Small intestine (tissue), 7 donors: ENCODE results near the gene MVB12B. TPM values are rescaled to one million over a fixed set of nuclear protein-coding genes. Genes with fewer than 3 reads are reported as not detected.

Experiments used
- DNase-seq, 2 donors: peaks; one replicate each; pipeline versions ENCODE4 v3.0.0 to v3.0.0-alpha.2; 2013
- FAIRE-seq: peaks from 2 replicates; lab custom pipeline; 2012; peaks lifted over from hg19 to GRCh38; lab: Jason Lieb, UNC
- H3K27ac ChIP-seq, 3 donors: one replicate each; pipeline ENCODE4 v1.5.1; 2013; ENCODE audit warnings: low read length in 2 of 3, mild to moderate bottlenecking in 2 of 3, control low read depth in 1 of 3, inconsistent platforms in 1 of 3, low read depth in 1 of 3, moderate library complexity in 1 of 3
- H3K27me3 ChIP-seq, 3 donors: one replicate each; pipeline ENCODE4 v1.6.1; 2013; ENCODE audit warnings: low read length in 3 of 3, inconsistent platforms in 1 of 3; ENCODE audit not compliant: control insufficient read depth in 3 of 3, insufficient read depth in 3 of 3
- H3K36me3 ChIP-seq, 3 donors: one replicate each; pipeline ENCODE4 v1.6.1; 2013; ENCODE audit warnings: low read length in 3 of 3, inconsistent platforms in 1 of 3, low read depth in 1 of 3, mild to moderate bottlenecking in 1 of 3, moderate library complexity in 1 of 3; ENCODE audit not compliant: control insufficient read depth in 3 of 3, insufficient read depth in 2 of 3
- H3K4me1 ChIP-seq, 3 donors: one replicate each; pipeline ENCODE4 v1.6.1; 2013; ENCODE audit warnings: low read length in 2 of 3, inconsistent platforms in 1 of 3, low read depth in 1 of 3, mild to moderate bottlenecking in 1 of 3, moderate library complexity in 1 of 3; ENCODE audit not compliant: control insufficient read depth in 3 of 3, insufficient read depth in 2 of 3
- H3K4me3 ChIP-seq, 3 donors: one replicate each; pipeline ENCODE4 v1.5.1; 2013; ENCODE audit warnings: low read length in 3 of 3, control low read depth in 1 of 3, inconsistent platforms in 1 of 3, low read depth in 1 of 3, mild to moderate bottlenecking in 1 of 3, moderate library complexity in 1 of 3
- H3K9me3 ChIP-seq, 2 donors: one replicate each; pipeline ENCODE4 v1.6.1; 2013; ENCODE audit warnings: low read depth in 1 of 2, low read length in 1 of 2; ENCODE audit not compliant: control insufficient read depth in 2 of 2, insufficient read depth in 1 of 2
- WGBS, 3 donors: extraction: QIAGEN DNeasy Blood & Tissue Kit; methylation state at CpG; one replicate each; pipeline ENCODE4 v1.1.7; 2013; 5-methylcytosine and 5-hydroxymethylcytosine counted together
- polyA plus RNA-seq, 4 donors: library from polyadenylated mRNA; stranded (reverse) in 3 of 4; unstranded in 1 of 4; fragments of 200-250 nt in 3 of 4; fragments of 120-200 nt in 1 of 4; gene quantifications; one replicate each; pipeline versions ENCODE4 v1.2.1 to v1.2.3, GENCODE V29; 2013
- donor health status: healthy with polysubstance abuse.
- donor health status: control.
- donor health status: control.
- donor health status: Bipolar disorder and iron deficiency.
- donor health status: healthy.

The MVB12B gene
- polyA plus RNA-seq, 4 donors, result 1.6 to 10.0 (median 4.2) TPM

- Histone ChIP-seq H3K4me3 (no peak overlapping the region), H3K27me3 (peaks cover 0 to 10% (median 0%) of the 10 kb centered on the region in 3 donors), H3K9me3 (no peaks in the 10 kb centered on the region), H3K4me1 (peaks cover 0 to 34% (median 0%) of the 10 kb centered on the region in 3 donors), H3K36me3 (no peaks in the 10 kb centered on the region), H3K27ac (no peak overlapping the region)
- whole genome bisulfite sequencing, 3 donors, result 94 to 95% (median 95%) methylated on average over 10 of the region's 10 CpGs
- no peak for FAIRE-seq
- DNase-seq, result no peak
Measured at GRCh38 chr9:126528915-126529314, 202.3 kb downstream of the MVB12B start.

GRCh38 chr9:126531035-126531571 lies 204.5 kb downstream of the MVB12B start:
- Histone ChIP-seq H3K9me3 (no peaks in the 10 kb centered on the region), H3K27me3 (peaks cover 0 to 25% (median 0%) of the 10 kb centered on the region in 3 donors)

GRCh38 chr9:126531591-126531990 lies 205.0 kb downstream of the MVB12B start:
- H3K4me1 ChIP-seq, result peaks cover 0 to 29% (median 0%) of the 10 kb centered on the region in 3 donors
- no peaks in the 10 kb centered on the region for H3K9me3 ChIP-seq
- no peak for FAIRE-seq
- WGBS, 3 donors, result 43 to 71% (median 61%) methylated on average over 5 of the region's 5 CpGs
- H3K36me3 ChIP-seq, result no peaks in the 10 kb centered on the region
- H3K27ac ChIP-seq, result no peak overlapping the region
- H3K4me3 ChIP-seq, result no peak overlapping the region
- peaks cover 0 to 25% (median 0%) of the 10 kb centered on the region in 3 donors for H3K27me3 ChIP-seq
- DNase-seq, result no peak

More at GRCh38 chr9:126531035-126531571, 204.5 kb downstream of the MVB12B start:
- no peak for FAIRE-seq
- WGBS, 3 donors, result 64 to 77% (median 75%) methylated on average over 10 of the region's 10 CpGs
- Histone ChIP-seq H3K4me1 (peaks cover 0 to 33% (median 0%) of the 10 kb centered on the region in 3 donors), H3K36me3 (no peaks in the 10 kb centered on the region), H3K27ac (no peak overlapping the region), H3K4me3 (no peak overlapping the region)
- no peak for DNase-seq

- no peak for DNase-seq
Measured at GRCh38 chr9:126532019-126532462, 205.4 kb downstream of the MVB12B start.

GRCh38 chr9:126532489-126532888 lies 205.9 kb downstream of the MVB12B start:
- Histone ChIP-seq H3K36me3 (no peaks in the 10 kb centered on the region), H3K27me3 (peaks cover 0 to 25% (median 0%) of the 10 kb centered on the region in 3 donors), H3K27ac (no peak overlapping the region), H3K4me1 (peaks cover 0 to 21% (median 0%) of the 10 kb centered on the region in 3 donors), H3K4me3 (no peak overlapping the region), H3K9me3 (no peaks in the 10 kb centered on the region)
- DNase-seq (no peak), FAIRE-seq (no peak)
- WGBS, 3 donors, result 73 to 74% (median 73%) methylated on average over 8 of the region's 8 CpGs

More at GRCh38 chr9:126532019-126532462, 205.4 kb downstream of the MVB12B start:
- no peak overlapping the region for H3K27ac ChIP-seq
- H3K36me3 ChIP-seq, result no peaks in the 10 kb centered on the region
- FAIRE-seq, result no peak
- no peak overlapping the region for H3K4me3 ChIP-seq
- peaks cover 0 to 25% (median 0%) of the 10 kb centered on the region in 3 donors for H3K27me3 ChIP-seq
- H3K4me1 ChIP-seq, result peaks cover 0 to 24% (median 0%) of the 10 kb centered on the region in 3 donors
- WGBS, 3 donors, result 78 to 84% (median 80%) methylated on average over 9 of the region's 9 CpGs
- H3K9me3 ChIP-seq, result no peaks in the 10 kb centered on the region

GRCh38 chr9:126532951-126533925 lies 206.6 kb downstream of the MVB12B start:
- H3K4me3 ChIP-seq, result no peak overlapping the region
- H3K27me3 ChIP-seq, result peaks cover 0 to 25% (median 0%) of the 10 kb centered on the region in 3 donors
- FAIRE-seq (no peak), DNase-seq (no peak)
- H3K27ac ChIP-seq, result no peak overlapping the region
- H3K36me3 ChIP-seq, result no peaks in the 10 kb centered on the region
- no peaks in the 10 kb centered on the region for H3K9me3 ChIP-seq
- H3K4me1 ChIP-seq, result peaks cover 0 to 17% (median 0%) of the 10 kb centered on the region in 3 donors
- 79 to 81% (median 80%) methylated on average over 24 of the region's 24 CpGs for WGBS, 3 donors

- peaks cover 0 to 16% (median 0%) of the 10 kb centered on the region in 3 donors for H3K4me1 ChIP-seq
- DNase-seq (no peak), FAIRE-seq (no peak)
- H3K4me3 ChIP-seq, result no peak overlapping the region
- no peaks in the 10 kb centered on the region for H3K9me3 ChIP-seq
- 33 to 54% (median 47%) methylated on average over 15 of the region's 15 CpGs for WGBS, 3 donors
- H3K36me3 ChIP-seq, result no peaks in the 10 kb centered on the region
- no peak overlapping the region for H3K27ac ChIP-seq
- peaks cover 0 to 25% (median 0%) of the 10 kb centered on the region in 3 donors for H3K27me3 ChIP-seq
Measured at GRCh38 chr9:126533926-126534310, 207.3 kb downstream of the MVB12B start.

- H3K36me3 ChIP-seq, result no peaks in the 10 kb centered on the region
- H3K27me3 ChIP-seq, result peaks cover 0 to 25% (median 0%) of the 10 kb centered on the region in 3 donors
- no peaks in the 10 kb centered on the region for H3K9me3 ChIP-seq
- no peak overlapping the region for H3K27ac ChIP-seq
- no peak for DNase-seq
- no peak for FAIRE-seq
- peaks cover 0 to 16% (median 0%) of the 10 kb centered on the region in 3 donors for H3K4me1 ChIP-seq
- no peak overlapping the region for H3K4me3 ChIP-seq
- WGBS, 3 donors, result 62 to 74% (median 69%) methylated on average over 23 of the region's 23 CpGs
Measured at GRCh38 chr9:126534431-126535186, 208.0 kb downstream of the MVB12B start.
